ENCODE results near the gene DLGAP1. TPM values are rescaled to one million over a fixed set of nuclear protein-coding genes. Genes with fewer than 3 reads are reported as not detected.

Gene DLGAP1
- polyA plus RNA-seq, 1 donor from 2014 or later, result 4.5 TPM

GRCh38 chr18:4357579-4357978 is 97.5 kb downstream of the DLGAP1 start:
- no peaks in the 10 kb centered on the region for H3K36me3 ChIP-seq (ENCODE audit: insufficient read depth, low read length)
- no peak for TF ChIP-seq TAF1 (IDR thresholded peaks at IDR 0.05; ENCODE audit: low read depth)
- H2AFZ ChIP-seq (ENCODE audit: low read depth, low read length), result no peak overlapping the region
- no peaks in the 10 kb centered on the region for H3K9me3 ChIP-seq (ENCODE audit: low read length)
- H3K9me2 ChIP-seq (ENCODE audit: insufficient read depth, low read length), result no peaks in the 10 kb centered on the region
- H3K4me2 ChIP-seq (ENCODE audit: low read length), result no peak overlapping the region
- no peaks in the 10 kb centered on the region for H4K20me1 ChIP-seq (ENCODE audit: insufficient read depth)
- no peaks in the 10 kb centered on the region for H3K79me2 ChIP-seq (replicated peaks; ENCODE audit: insufficient read depth, low read length)
- no peaks in the 10 kb centered on the region for H3F3A ChIP-seq (ENCODE audit: insufficient read depth, low read length, poor library complexity, severe bottlenecking)
- no peak overlapping the region for H3K9ac ChIP-seq (ENCODE audit: low read length)
- H3K27me3 ChIP-seq (ENCODE audit: insufficient read depth, low read depth, low read length), result no peaks in the 10 kb centered on the region
- no peak overlapping the region for H3K27ac ChIP-seq (ENCODE audit: low read length)
- H3K4me3 ChIP-seq (ENCODE audit: low read length), result no peak overlapping the region

GRCh38 chr18:4356929-4357328 is 98.2 kb downstream of the DLGAP1 start:
- H3K4me3 ChIP-seq (ENCODE audit: low read length), result no peak overlapping the region
- no peaks in the 10 kb centered on the region for H3K79me2 ChIP-seq (replicated peaks; ENCODE audit: insufficient read depth, low read length)
- H3F3A ChIP-seq (ENCODE audit: insufficient read depth, low read length, poor library complexity, severe bottlenecking), result no peaks in the 10 kb centered on the region
- H3K9me2 ChIP-seq (ENCODE audit: insufficient read depth, low read length), result no peaks in the 10 kb centered on the region
- no peaks in the 10 kb centered on the region for H3K9me3 ChIP-seq (ENCODE audit: low read length)
- H3K27me3 ChIP-seq (ENCODE audit: insufficient read depth, low read depth, low read length), result no peaks in the 10 kb centered on the region
- TF ChIP-seq EP300 (conservative IDR thresholded peaks at IDR 0.05; ENCODE audit: poor library complexity, severe bottlenecking) (no peak), REST (IDR thresholded peaks at IDR 0.05; ENCODE audit: borderline replicate concordance) (no peak), MXI1 (conservative IDR thresholded peaks at IDR 0.05; ENCODE audit: poor library complexity, severe bottlenecking) (no peak), TAF1 (IDR thresholded peaks at IDR 0.05; ENCODE audit: low read depth) (no peak), CTCF (IDR thresholded peaks at IDR 0.05; ENCODE audit: poor library complexity, severe bottlenecking) (no peak), POLR2AphosphoS5 (IDR thresholded peaks at IDR 0.05) (no peak), RAD21 (conservative IDR thresholded peaks at IDR 0.05) (no peak), SMC3 (conservative IDR thresholded peaks at IDR 0.05; ENCODE audit: poor library complexity) (no peak), EZH2 (IDR thresholded peaks at IDR 0.05; ENCODE audit: borderline replicate concordance, insufficient read depth, low read length, poor library complexity, severe bottlenecking) (no peak)
- H3K27ac ChIP-seq (ENCODE audit: low read length), result no peak overlapping the region
- no peak overlapping the region for H3K9ac ChIP-seq (ENCODE audit: low read length)
- no peaks in the 10 kb centered on the region for H3K36me3 ChIP-seq (ENCODE audit: insufficient read depth, low read length)
- H4K20me1 ChIP-seq (ENCODE audit: insufficient read depth), result no peaks in the 10 kb centered on the region
- H3K4me2 ChIP-seq (ENCODE audit: low read length), result no peak overlapping the region
- H2AFZ ChIP-seq (ENCODE audit: low read depth, low read length), result no peak overlapping the region

GRCh38 chr18:4353853-4354418 is 101.2 kb downstream of the DLGAP1 start:
- H3K4me3 ChIP-seq (ENCODE audit: low read length), result no peak overlapping the region
- H3K27ac ChIP-seq (ENCODE audit: low read length), result no peak overlapping the region
- H3K9me3 ChIP-seq (ENCODE audit: low read length), result no peaks in the 10 kb centered on the region
- H3K4me2 ChIP-seq (ENCODE audit: low read length), result no peak overlapping the region
- TF ChIP-seq EZH2 (IDR thresholded peaks at IDR 0.05; ENCODE audit: borderline replicate concordance, insufficient read depth, low read length, poor library complexity, severe bottlenecking) (no peak), REST (IDR thresholded peaks at IDR 0.05; ENCODE audit: borderline replicate concordance) (no peak), CTCF (IDR thresholded peaks at IDR 0.05; ENCODE audit: poor library complexity, severe bottlenecking) (no peak), RAD21 (conservative IDR thresholded peaks at IDR 0.05) (no peak), MXI1 (conservative IDR thresholded peaks at IDR 0.05; ENCODE audit: poor library complexity, severe bottlenecking) (no peak), EP300 (conservative IDR thresholded peaks at IDR 0.05; ENCODE audit: poor library complexity, severe bottlenecking) (no peak)
- H3K79me2 ChIP-seq (replicated peaks; ENCODE audit: insufficient read depth, low read length), result no peaks in the 10 kb centered on the region
- H2AFZ ChIP-seq (ENCODE audit: low read depth, low read length), result no peak overlapping the region
- no peaks in the 10 kb centered on the region for H3K27me3 ChIP-seq (ENCODE audit: insufficient read depth, low read depth, low read length)
- no peaks in the 10 kb centered on the region for H3F3A ChIP-seq (ENCODE audit: insufficient read depth, low read length, poor library complexity, severe bottlenecking)
- H3K9ac ChIP-seq (ENCODE audit: low read length), result no peak overlapping the region
- H4K20me1 ChIP-seq (ENCODE audit: insufficient read depth), result no peaks in the 10 kb centered on the region
- no peaks in the 10 kb centered on the region for H3K36me3 ChIP-seq (ENCODE audit: insufficient read depth, low read length)
- no peaks in the 10 kb centered on the region for H3K9me2 ChIP-seq (ENCODE audit: insufficient read depth, low read length)

Measured in neural cell (in vitro differentiated cells).